Ascending aorta (tissue), 2 donors: ENCODE data around the gene YIPF3. TPM values are rescaled to one million over a fixed set of nuclear protein-coding genes. Genes with fewer than 3 reads are reported as not detected.

ENCODE experiments used
- DNase-seq, 2 donors: peaks; one replicate each; pipeline ENCODE4 v3.0.0-alpha.2; 2019; ENCODE audit warnings: low spot score in 2 of 2
- H3K27ac ChIP-seq, 2 donors: fragments of 200-600 bp; sonication (generic); one replicate each; pipeline ENCODE4 v1.5.1; 2016 to 2017; ENCODE audit warnings: mild to moderate bottlenecking in 1 of 2
- H3K27me3 ChIP-seq: fragments of 200-600 bp; sonication (generic); one replicate; pipeline ENCODE4 v1.5.1; 2017
- H3K36me3 ChIP-seq, 2 donors: fragments of 200-600 bp; sonication (generic); one replicate each; pipeline ENCODE4 v1.5.1; 2016
- H3K4me1 ChIP-seq, 2 donors: fragments of 200-600 bp; sonication (generic); one replicate each; pipeline ENCODE4 v1.5.1; 2016 to 2017; ENCODE audit warnings: mild to moderate bottlenecking in 1 of 2
- H3K4me3 ChIP-seq, 2 donors: fragments of 200-600 bp; sonication (generic); one replicate each; pipeline ENCODE4 v1.5.1; 2016 to 2017; ENCODE audit warnings: mild to moderate bottlenecking in 1 of 2
- H3K9me3 ChIP-seq, 2 donors: fragments of 200-600 bp; sonication (generic); one replicate each; pipeline ENCODE4 v1.5.1; 2016
- CTCF ChIP-seq, 3 experiments: fragments of 200-600 bp in 2 of 3; fragments of 450-650 bp in 1 of 3; sonication (generic) in 2 of 3; IDR thresholded peaks; one replicate each; pipeline ENCODE4 v1.5.1; 2016 to 2019; ENCODE audit warnings: antibody characterized with exemption in 3 of 3, mild to moderate bottlenecking in 1 of 3, moderate library complexity in 1 of 3
- intact Hi-C: fragments of 100-400 bp; cut with DNase I; formaldehyde crosslinking; loops from one replicate; pipeline ENCODE4 v1.15.1; 2023
- total RNA-seq: library from RNA; depleted of rRNA; stranded (reverse); fragments of >200 nt; gene quantifications from one replicate; pipeline ENCODE4 v1.1.0, GENCODE V29; 2016

The YIPF3 gene
- total RNA-seq, 1 donor from 2014 or later: 71.4 TPM

- peak overlapping the region; percentile 81 to 95 for H3K4me3 ChIP-seq
- H3K36me3 ChIP-seq: peaks cover 42 to 62% of the 10 kb centered on the region in 2 donors
- DNase-seq: no peak
- H3K4me1 ChIP-seq: peaks cover 11 to 25% of the 10 kb centered on the region in 2 donors
- H3K27ac ChIP-seq: peak overlapping the region in 1 of 2 donors; percentile 87
- no peaks in the 10 kb centered on the region for H3K27me3 ChIP-seq
- intact Hi-C loops: loop anchor here (2.0 to 10.0 kb wide), 8 partner anchors 39 to 1591 kb away; partner anchors contain the start of genes ABCC10, BYSL, GTPBP2 and MED20
- no peaks in the 10 kb centered on the region for H3K9me3 ChIP-seq
- TF ChIP-seq CTCF (IDR thresholded peaks at IDR 0.05): no peak
Observed at GRCh38 chr6:43515808-43516207, 918 bp downstream of the YIPF3 start.

GRCh38 chr6:43511824-43512415 lies 4.8 kb downstream of the YIPF3 start:
- no peak for DNase-seq
- intact Hi-C loops: loop anchor here (10.0 kb wide), 3 partner anchors 767 to 1587 kb away; partner anchors contain the start of genes BYSL, MED20, MRPS10 and TBCC
- TF ChIP-seq CTCF (IDR thresholded peaks at IDR 0.05): no peak
- Histone ChIP-seq H3K36me3 (peaks cover 29 to 46% of the 10 kb centered on the region in 2 donors), H3K27me3 (no peaks in the 10 kb centered on the region), H3K9me3 (no peaks in the 10 kb centered on the region), H3K4me3 (no peak overlapping the region), H3K27ac (no peak overlapping the region), H3K4me1 (peaks cover 15 to 27% of the 10 kb centered on the region in 2 donors)

- H3K4me1 ChIP-seq: peaks cover 14 to 23% of the 10 kb centered on the region in 2 donors
- no peak for DNase-seq
- no peak for TF ChIP-seq CTCF (IDR thresholded peaks at IDR 0.05)
- H3K27me3 ChIP-seq: no peaks in the 10 kb centered on the region
- H3K36me3 ChIP-seq: peaks cover 29 to 48% of the 10 kb centered on the region in 2 donors
- H3K27ac ChIP-seq: peak overlapping the region; percentile 28 to 61
- intact Hi-C loops: loop anchor here (1.0 to 10.0 kb wide), 4 partner anchors 141 to 1586 kb away; partner anchors contain the start of genes BYSL, MED20, MRPS10 and TBCC
- no peaks in the 10 kb centered on the region for H3K9me3 ChIP-seq
- peak overlapping the region; percentile 72 to 91 for H3K4me3 ChIP-seq
Observed at GRCh38 chr6:43510827-43511163, 5.9 kb downstream of the YIPF3 start.

- intact Hi-C loops: loop anchor here (1.0 to 10.0 kb wide), 5 partner anchors 141 to 1585 kb away; partner anchors contain the start of genes BYSL, DNPH1, MED20 and MRPS10
- peak within 1 kb of the TSS; percentile 28 to 61 for H3K27ac ChIP-seq
- no peak for TF ChIP-seq CTCF (IDR thresholded peaks at IDR 0.05)
- no peaks in the 10 kb centered on the region for H3K9me3 ChIP-seq
- peaks cover 34 to 48% of the 10 kb centered on the region in 2 donors for H3K36me3 ChIP-seq
- peak within 1 kb of the TSS; percentile 72 to 91 for H3K4me3 ChIP-seq
- DNase-seq: peak; percentile 63 to 94
- H3K27me3 ChIP-seq: no peaks in the 10 kb centered on the region
- H3K4me1 ChIP-seq: peaks cover 8 to 18% of the 10 kb centered on the region in 2 donors
Observed at GRCh38 chr6:43509984-43510826, 6.5 kb downstream of the YIPF3 start, which contains the start of gene LRRC73. Gene LRRC73 (minus strand): TSS chr6:43510346. CDS start chr6:43509785, 561 bp downstream.

- peak overlapping the region in 1 of 2 donors; percentile 28 for H3K27ac ChIP-seq
- no peak for TF ChIP-seq CTCF (IDR thresholded peaks at IDR 0.05)
- intact Hi-C loops: loop anchor here (5.0 kb wide), 1 partner anchor 282 kb away; the partner anchor contains the start of gene DNPH1
- no peaks in the 10 kb centered on the region for H3K9me3 ChIP-seq
- H3K36me3 ChIP-seq: peaks cover 42 to 50% of the 10 kb centered on the region in 2 donors
- no peaks in the 10 kb centered on the region for H3K27me3 ChIP-seq
- peaks cover 8 to 15% of the 10 kb centered on the region in 2 donors for H3K4me1 ChIP-seq
- peak overlapping the region; percentile 72 to 91 for H3K4me3 ChIP-seq
- no peak for DNase-seq
Observed at GRCh38 chr6:43509142-43509983, 7.4 kb downstream of the YIPF3 start.
